GM18499 (cell line): ENCODE measurements around the gene CEMIP2.

Experiments
- ATAC-seq: cut with Tn5 transposase; IDR thresholded peaks from one replicate; pipeline ENCODE4 v1.9.1; 2021; ENCODE audit warnings: moderate number of reproducible peaks; ENCODE audit not compliant: insufficient read depth, unreplicated experiment

The CEMIP2 gene

GRCh38 chr9:71772726-71773125 lies 4.4 kb upstream of the CEMIP2 start:
- ATAC-seq, result no peak

GRCh38 chr9:71770170-71770569 lies 1.9 kb upstream of the CEMIP2 start:
- no peak for ATAC-seq

GRCh38 chr9:71769175-71770161 lies 1.2 kb upstream of the CEMIP2 start:
- ATAC-seq, result no peak

- no peak for ATAC-seq
Measured at GRCh38 chr9:71767776-71768321, 464 bp downstream of the CEMIP2 start.

GRCh38 chr9:71767163-71767775 lies 1.0 kb downstream of the CEMIP2 start:
- ATAC-seq, result no peak

- no peak for ATAC-seq
Measured at GRCh38 chr9:71766663-71767062, 1.6 kb downstream of the CEMIP2 start.

- no peak for ATAC-seq
Measured at GRCh38 chr9:71765693-71766092, 2.6 kb downstream of the CEMIP2 start.

GRCh38 chr9:71764891-71765290 lies 3.4 kb downstream of the CEMIP2 start:
- no peak for ATAC-seq

GRCh38 chr9:71764463-71764862 lies 3.9 kb downstream of the CEMIP2 start:
- ATAC-seq, result no peak

GRCh38 chr9:71763832-71764231 lies 4.5 kb downstream of the CEMIP2 start:
- no peak for ATAC-seq

- no peak for ATAC-seq
Measured at GRCh38 chr9:71762900-71763653, 5.2 kb downstream of the CEMIP2 start.

GRCh38 chr9:71761938-71762353 lies 6.4 kb downstream of the CEMIP2 start:
- no peak for ATAC-seq

- ATAC-seq, result no peak
Measured at GRCh38 chr9:71760901-71761300, 7.4 kb downstream of the CEMIP2 start.

GRCh38 chr9:71758785-71759184 lies 9.5 kb downstream of the CEMIP2 start:
- no peak for ATAC-seq

- ATAC-seq, result no peak
Measured at GRCh38 chr9:71758277-71758676, 10.0 kb downstream of the CEMIP2 start.

- ATAC-seq, result no peak
Measured at GRCh38 chr9:71756753-71757152, 11.6 kb downstream of the CEMIP2 start.

- ATAC-seq, result no peak
Measured at GRCh38 chr9:71755869-71756268, 12.4 kb downstream of the CEMIP2 start.

GRCh38 chr9:71755230-71755629 lies 13.1 kb downstream of the CEMIP2 start:
- no peak for ATAC-seq

GRCh38 chr9:71754151-71754550 lies 14.2 kb downstream of the CEMIP2 start:
- ATAC-seq, result no peak

GRCh38 chr9:71752928-71753327 lies 15.4 kb downstream of the CEMIP2 start:
- ATAC-seq, result no peak

GRCh38 chr9:71752352-71752751 lies 16.0 kb downstream of the CEMIP2 start:
- ATAC-seq, result no peak
